RPMI7951 (cell line): ENCODE data around the gene ZFPM1. TPM values are rescaled to one million over a fixed set of nuclear protein-coding genes. Genes with fewer than 3 reads are reported as not detected.

Source experiments
- DNase-seq: peaks from one replicate; pipeline ENCODE4 v3.0.0-alpha.2; 2012; ENCODE audit warnings: low read depth
- total RNA-seq: library from RNA; depleted of rRNA; stranded (reverse); fragments of >200 nt; shearing (Covaris generic); gene quantifications from 2 replicates; pipeline ENCODE4 v1.2.3, GENCODE V29; 2014

ZFPM1 gene
- total RNA-seq, 1 experiment from 2014 or later = 1.1 TPM

DNA sequence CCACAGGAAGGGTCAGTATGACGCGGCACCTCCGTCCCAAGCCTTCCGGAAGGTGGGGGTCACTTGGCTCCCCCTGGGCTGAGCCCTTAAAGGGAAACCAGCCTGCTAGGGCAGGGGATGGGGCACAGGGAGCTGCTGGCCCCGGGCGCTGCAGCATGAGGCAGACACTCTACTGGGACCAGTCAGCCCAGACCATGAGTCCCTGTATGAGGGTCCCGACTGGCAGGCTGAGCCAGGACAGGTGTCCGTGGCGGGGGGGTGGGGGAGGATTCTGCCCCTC lies 73.8 kb downstream of the ZFPM1 start:
- no peak for DNase-seq

DNA sequence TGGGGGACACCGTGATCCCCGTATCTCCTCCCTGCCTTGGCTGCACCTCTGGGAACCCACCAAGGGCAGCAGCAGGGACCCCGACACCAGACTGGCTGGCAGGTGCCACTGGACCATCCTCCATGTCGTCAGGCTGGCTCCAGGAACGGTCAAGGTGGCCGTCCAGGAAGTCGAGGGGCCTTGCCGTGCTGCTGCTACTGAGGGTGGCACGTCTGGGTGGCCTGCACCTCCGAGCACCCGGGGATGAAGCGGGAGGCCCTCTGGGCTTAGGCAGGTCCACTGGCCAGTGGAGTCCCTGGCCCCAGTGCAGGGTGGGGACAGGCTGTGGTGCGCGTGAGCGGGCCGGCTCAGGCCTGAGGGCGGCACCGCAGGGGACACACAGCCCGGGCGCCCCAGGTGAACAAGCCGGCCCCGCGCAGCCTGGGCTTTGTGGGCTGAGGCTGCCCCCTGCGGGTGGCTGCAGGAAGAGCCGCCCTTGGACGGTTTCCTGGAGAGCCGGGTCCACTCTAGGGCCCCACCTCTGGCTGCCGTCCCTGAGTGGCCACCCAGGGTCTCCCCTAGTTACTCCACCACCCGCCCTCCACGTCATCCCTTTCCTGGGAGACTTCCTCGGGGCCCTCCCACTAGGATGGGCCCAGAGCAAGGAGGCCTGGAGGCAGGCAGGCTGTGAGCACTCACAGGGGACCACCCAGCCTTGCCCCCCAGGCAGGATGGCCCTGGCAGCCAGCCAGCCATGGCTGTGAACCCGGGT lies 74.3 kb downstream of the ZFPM1 start:
- DNase-seq = peak; percentile 34

DNA sequence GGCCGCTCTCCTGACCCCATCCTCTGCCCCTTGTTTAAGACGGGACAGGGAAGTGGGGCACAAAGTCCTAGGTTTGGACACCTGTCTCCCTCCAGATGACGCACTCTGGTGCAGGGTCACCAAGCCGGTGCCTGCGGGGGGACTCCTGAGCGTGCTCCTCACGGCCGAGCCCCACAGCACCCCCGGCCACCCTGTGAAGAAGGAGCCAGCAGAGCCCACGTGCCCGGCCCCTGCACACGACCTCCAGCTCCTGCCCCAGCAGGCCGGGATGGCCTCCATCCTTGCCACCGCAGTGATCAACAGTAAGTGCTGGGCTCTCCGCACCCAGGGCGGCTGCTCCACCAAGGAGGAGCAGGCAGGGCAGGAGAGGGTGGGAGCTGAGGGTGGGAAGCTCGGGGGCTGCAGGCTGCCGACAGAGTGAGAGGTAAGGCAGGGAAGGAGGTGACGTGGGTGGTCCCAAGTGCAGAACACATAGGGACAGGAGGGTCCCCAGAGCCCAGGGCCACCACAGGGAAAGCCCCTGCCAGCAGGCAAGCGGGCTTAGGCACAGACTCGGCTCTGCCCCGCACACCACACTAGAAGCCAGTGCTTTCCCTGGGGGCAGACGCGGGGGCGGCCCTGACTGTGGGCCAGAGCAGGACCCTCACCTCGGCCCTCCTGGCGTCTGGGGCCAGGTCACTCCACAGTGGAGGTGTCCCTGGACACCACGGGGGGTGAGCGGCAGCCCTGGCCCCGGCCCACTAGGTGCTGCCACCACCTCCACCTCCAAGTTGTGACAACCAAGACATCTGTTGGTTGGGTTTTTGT lies 75.1 kb downstream of the ZFPM1 start:
- no peak for DNase-seq

DNA sequence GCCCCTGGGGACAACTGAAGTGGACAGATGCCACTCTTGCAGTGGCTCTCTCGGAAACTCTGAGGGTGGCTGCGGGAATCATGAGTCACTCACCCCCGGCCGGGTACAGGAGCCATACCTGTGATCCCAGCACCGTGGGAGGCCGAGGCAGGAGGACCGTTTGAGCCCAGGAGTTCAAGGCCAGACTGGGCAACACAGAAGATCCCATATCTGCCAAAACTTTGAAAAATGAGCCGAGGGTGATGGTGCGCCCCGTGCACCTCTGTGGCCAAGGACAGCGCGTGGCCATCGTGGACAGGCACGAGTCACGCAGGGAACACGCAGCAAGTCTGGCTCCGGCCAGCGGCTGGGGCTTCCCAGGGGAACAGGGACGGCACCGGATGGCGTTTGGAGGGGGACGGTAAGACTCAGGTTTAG lies 75.8 kb downstream of the ZFPM1 start:
- DNase-seq = no peak

DNA sequence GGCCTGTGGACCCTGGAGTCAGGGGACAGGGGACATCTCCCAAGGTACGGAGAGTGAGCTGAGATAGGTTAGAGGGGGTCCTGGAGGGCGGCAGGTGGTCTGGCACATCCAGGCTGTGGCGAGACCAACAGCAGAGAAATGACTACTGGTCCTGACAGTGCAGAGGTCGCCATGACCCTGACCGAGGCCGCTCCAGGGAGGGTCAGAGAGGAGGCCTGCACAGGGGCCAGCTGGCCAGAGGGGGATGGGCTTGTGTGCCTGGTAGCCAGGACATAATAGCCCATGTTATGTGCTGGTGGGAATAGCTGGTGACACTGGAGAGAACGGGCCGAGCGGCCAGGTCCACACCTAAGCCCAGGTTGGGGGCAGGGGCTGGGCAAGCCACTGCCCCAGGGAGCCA lies 76.5 kb downstream of the ZFPM1 start:
- DNase-seq = no peak

DNA sequence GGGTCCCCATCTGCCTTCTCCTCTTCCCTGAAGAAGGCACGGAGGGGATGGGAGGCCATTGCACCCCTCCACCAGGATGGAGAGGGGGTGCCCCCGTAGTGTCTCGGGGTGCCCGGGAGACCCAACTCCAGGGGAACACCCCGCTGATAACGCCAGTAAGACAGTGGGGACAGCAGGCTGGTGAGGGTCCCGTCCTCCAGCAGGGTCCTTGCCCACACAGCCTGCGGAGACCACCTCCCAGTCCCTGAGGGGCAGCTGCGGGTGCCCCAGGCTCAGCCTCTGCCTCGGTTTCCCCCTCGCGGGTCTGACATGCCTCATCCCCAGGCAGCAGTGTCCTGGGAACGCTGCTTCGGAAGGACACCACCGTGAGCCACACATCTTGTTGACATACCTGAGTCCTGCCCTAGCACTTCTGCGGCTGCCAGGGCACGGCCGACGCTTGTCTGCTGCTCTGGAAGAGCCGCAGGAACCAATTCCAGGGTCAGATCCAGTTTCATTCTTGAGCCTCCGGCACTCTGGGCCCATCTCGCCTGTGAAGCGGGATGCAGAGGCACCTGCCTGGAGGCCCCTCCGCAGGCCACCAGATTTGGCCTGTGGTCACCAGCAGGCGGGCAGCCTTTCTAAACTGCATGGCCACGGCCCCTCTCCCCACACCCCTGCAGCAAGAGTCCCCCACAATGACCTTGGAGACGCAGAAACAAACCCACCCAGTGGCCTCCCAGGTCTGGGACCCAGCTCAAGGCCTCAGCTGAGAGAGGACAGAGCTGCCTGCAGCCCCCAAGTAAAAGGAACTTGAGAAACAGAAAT lies 77.2 kb downstream of the ZFPM1 start:
- DNase-seq = no peak

DNA sequence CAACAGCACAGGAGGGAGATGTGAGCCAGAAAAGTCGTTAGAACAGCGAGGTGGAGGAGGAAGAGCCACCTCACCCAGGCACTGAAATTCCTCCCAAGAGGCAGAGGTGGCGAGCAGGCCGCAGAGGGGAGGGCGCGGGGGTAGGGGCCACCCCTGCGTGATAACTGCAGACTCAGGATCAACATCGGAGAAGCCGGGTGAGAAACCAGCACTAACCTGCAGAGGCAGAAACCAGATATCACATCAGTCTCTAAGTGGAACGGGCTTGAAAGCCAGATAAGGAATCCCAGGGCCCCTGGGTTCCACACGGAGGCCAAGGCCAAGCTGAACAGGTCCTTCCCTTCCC lies 77.8 kb downstream of the ZFPM1 start:
- DNase-seq = no peak

DNA sequence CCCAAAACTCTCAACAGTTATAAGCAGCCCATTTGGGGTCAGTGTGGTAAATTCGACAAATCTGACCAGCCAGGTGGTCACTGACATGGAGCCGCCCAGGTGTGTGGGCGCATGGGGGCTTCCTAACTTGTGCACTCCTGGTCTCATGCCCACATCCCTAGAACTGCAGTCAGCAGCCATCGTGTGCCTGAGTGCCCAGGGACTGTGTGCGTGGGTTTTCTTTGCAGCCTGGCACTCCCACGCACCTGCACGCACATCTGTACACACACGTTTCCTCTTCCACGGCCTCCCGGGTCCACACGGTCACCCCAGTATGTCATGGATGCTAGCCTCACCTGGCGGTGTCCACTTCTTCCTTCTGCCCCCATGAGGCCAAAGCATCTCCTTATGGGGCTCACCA lies 78.3 kb downstream of the ZFPM1 start:
- DNase-seq = no peak

DNA sequence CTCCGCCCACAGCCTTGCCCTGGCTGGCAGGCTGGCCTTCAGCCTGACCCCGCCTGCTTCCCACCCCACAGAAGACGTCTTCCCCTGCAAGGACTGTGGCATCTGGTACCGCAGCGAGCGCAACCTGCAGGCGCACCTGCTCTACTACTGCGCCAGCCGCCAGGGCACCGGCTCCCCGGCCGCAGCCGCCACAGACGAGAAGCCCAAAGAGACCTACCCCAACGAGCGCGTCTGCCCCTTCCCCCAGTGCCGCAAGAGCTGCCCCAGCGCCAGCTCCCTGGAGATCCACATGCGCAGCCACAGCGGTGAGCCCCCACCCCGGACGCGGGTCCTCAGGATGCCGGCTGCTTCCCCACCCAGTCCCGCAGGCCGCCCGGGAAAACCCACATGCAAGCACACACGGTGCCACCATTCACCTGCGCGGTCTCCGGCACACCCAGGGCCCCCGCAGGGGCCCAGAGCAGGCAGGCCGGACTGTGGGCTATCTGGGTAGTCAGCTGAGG lies 78.9 kb downstream of the ZFPM1 start:
- DNase-seq = no peak

DNA sequence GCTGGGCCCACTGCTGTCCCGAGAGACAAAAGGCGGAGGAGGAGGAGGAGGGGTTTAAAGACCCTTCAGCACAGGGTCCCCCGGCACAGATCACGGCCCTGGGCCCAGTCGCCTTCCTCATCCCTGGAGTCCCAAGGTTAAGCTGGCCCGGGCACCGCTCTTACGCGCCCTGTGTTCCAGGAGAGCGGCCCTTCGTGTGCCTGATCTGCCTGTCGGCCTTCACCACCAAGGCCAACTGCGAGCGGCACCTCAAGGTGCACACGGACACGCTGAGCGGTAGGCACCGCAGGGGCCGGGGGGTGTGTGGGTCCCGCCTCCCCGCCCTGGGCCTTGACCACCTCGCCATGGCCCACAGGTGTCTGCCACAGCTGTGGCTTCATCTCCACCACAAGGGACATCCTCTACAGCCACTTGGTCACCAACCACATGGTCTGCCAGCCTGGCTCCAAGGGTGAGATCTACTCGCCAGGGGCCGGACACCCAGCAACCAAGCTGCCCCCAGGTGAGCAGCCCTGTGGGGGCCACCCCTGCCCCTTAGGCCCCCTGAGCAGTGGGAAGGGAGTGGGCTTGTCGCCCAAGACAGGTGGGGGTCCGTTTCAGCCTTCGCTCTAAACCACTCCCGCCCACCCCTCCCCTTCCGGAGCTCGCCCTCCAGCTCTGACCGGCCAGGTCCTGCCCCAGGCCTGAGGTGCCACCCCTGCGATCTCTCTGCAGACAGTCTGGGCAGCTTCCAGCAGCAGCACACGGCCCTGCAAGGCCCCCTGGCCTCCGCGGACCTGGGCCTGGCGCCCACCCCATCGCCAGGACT lies 79.6 kb downstream of the ZFPM1 start:
- no peak for DNase-seq

DNA sequence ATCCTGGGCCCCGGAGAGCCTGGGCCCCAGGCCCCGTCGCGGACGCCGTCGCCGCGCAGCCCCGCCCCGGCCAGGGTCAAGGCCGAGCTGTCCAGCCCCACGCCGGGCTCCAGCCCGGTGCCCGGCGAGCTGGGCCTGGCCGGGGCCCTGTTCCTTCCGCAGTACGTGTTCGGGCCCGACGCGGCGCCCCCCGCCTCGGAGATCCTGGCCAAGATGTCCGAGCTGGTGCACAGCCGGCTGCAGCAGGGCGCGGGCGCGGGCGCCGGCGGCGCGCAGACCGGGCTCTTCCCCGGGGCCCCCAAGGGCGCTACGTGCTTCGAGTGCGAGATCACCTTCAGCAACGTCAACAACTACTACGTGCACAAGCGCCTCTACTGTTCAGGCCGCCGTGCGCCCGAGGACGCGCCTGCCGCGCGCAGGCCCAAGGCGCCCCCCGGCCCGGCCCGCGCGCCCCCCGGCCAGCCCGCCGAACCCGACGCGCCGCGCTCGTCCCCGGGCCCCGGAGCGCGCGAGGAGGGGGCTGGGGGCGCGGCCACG lies 80.4 kb downstream of the ZFPM1 start:
- DNase-seq = no peak

DNA sequence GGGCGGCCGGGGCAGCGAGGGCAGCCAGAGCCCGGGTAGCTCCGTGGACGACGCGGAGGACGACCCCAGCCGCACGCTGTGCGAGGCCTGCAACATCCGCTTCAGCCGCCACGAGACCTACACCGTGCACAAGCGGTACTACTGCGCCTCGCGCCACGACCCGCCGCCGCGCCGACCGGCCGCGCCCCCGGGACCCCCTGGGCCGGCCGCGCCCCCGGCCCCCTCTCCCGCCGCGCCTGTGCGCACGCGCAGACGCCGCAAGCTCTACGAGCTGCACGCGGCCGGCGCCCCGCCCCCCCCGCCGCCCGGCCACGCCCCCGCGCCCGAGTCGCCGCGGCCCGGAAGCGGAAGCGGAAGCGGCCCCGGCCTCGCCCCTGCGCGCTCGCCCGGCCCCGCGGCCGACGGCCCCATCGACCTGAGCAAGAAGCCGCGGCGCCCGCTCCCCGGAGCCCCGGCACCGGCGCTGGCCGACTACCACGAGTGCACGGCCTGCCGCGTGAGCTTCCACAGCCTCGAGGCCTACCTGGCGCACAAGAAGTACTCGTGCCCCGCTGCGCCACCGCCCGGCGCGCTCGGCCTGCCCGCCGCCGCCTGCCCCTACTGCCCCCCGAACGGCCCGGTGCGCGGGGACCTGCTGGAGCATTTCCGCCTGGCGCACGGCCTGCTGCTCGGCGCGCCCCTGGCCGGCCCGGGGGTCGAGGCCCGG lies 81.0 kb downstream of the ZFPM1 start:
- peak; percentile 60 for DNase-seq

DNA sequence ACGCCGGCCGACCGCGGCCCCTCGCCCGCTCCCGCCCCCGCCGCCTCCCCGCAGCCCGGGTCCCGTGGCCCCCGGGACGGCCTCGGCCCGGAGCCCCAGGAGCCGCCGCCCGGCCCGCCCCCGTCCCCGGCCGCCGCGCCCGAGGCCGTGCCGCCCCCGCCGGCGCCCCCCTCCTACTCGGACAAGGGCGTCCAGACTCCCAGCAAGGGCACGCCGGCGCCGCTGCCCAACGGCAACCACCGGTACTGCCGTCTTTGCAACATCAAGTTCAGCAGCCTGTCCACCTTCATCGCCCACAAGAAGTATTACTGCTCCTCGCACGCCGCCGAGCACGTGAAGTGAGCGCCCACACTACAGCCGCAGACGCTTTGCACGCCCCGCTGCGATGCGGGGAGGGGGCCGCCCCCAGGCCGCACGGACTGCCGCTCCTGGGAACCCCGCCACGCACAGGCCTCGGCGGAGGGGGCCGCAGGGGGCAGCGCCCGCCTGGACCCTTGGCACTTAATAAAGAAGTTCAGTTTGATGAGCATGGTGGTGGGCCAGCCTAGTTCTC lies 81.6 kb downstream of the ZFPM1 start:
- DNase-seq = peak; percentile 42

DNA sequence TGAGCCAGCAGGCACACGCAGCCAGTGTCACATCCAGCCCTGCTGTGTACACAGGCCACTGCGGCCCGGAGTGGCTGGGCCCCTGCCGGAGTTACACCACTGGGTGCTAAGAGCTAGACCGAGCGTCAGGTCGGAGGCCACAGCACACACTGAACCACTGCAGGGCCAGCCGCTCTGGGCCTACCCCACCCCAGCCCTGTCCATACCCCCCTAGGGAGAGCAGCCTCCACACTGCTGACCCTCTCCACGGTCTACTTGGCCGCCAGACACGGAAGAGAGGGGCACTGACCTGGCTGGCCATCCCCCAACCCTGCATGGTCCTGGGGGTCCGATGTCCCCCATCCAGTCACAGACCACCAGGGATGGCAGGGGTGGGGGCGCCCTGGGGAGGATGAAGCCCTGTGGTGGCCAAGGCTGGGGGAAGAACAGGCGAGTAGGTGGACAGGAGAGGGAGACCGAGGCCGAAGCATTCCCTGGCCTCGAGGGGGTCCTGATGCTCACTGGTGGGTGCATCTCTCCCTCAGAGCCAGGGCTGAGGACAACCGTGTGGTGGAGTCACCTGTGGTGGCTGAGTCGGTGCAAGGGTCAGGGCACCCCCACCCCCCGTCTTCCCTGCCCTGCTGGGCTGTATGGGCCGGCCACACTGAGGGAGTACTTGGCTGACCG lies 82.2 kb downstream of the ZFPM1 start:
- no peak for DNase-seq

DNA sequence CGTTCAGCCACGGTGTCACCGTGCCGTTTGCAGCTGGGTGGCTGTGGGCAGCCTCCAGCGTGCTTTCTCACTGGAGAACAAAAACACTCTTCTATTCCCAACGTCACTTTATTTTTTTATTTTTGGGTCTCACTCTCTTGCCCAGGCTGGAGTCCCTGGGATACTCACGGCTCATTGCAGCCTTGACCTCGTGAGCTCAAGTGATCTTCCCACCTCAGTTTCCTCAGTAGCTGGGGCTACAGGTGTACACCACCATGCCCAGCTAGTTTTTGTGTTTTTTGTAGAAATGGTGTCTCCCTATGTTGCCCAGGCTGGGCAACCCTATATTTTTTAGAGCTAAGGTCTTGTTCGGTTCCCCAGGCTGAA lies 82.8 kb downstream of the ZFPM1 start:
- DNase-seq = no peak

DNA sequence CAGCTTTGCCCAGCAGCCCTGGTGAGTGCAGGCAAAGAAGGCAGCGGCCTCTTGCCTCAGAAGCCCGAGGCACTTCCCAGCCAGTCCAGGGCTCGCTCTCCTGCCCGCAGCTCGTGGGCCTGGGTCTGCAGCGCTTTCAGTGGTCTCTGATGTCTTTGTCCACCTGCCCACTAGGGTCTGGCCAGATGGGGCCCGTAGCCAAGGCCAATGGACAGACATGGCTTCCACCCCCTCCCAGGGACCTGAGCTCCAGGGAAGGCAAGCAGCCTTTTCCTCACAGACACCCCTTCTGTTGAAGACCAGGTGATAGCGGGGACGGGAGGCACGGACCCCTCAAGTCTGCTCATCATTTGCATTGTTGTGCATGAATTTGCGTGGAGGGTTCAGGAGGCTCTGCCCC lies 83.4 kb downstream of the ZFPM1 start:
- DNase-seq = no peak

DNA sequence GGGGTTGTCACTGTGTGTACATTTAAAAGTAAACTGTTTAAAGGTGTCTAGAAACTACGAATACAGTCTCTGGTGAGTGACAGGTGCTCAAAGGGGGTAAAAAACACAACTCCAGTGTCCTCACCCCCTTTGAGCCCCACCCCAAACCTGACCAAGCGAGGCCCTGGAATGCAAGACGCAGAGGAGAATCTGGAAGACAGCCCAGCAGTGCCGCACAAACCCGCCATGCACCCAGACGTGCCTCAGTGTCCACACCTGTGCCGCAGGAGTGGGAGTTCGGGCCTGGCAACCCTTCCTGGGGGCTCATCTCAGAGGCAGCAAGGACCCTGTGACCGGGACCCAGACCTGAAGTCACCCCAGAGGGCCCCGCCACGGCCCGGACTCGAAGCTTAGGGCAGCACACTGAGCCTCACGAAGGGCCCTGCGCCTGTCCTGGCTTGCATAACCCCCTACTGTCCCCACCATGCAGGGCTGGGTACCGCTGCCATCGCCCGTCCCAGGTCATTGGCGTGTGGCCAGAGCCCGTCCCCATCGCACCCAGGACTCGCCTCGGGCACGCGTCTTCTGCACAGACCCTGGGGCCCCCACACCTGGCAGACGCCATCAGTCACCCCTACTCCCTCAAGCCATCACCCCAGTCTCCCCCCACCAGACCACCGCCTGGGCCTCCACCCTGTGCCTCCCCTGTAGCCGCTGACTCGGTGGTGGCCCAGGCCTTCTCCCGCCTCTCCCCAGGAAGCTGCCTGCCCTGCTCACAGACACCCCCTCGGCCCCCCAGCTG lies 84.1 kb downstream of the ZFPM1 start:
- DNase-seq = no peak

DNA sequence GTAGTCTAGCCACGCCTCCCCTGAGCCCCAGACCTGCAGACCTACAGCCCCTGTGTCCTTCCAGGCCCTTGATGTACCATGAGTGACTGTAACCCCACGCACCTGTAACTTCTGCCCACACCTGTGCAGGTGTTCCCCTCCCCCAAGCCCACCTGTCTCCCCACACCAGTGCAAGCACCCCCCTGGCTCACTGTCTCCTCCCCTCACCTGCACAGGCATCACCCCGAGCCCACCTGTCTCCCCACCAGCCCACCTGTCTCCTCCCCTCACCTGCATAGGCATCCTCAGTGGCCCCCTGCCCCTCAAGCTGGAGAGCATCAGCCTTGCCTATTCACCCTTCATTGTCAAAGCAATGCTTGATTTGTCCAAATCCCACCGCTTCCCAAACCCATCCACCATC lies 84.8 kb downstream of the ZFPM1 start:
- DNase-seq = no peak

DNA sequence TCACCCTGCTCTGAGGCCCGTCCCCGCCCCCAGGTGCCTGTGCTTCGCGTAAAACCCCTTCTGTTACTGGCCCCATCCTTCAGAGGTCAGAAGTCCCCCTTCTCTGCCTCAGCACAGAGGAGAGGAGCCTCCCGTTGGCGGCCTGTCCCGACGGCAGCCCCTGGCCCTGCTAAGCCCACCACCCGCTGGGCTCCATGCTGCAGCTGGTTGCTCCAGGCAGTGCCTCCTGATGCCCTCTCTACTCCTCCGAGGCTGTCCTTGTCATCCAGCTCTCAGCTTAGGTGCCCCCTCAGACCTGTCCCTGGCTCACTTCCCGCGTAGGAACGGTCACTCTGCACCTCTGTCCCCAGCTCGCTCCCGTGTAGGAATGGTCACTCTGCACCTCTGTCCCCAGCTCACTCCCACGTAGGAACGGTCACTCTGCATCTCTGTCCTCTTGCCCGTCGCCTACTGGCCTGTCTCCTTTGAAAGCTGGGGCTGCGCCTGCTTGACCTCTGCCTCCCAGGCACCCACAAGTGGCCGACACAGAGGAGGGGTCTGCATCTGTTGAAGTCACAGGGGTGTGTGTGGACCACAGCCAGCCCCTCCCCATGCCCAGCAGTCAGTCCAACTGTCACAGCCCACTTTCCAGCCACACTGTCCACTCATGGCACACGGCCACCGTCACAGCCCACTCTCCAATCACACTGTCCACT lies 85.4 kb downstream of the ZFPM1 start:
- no peak for DNase-seq
